Stimulated activated naive CD8-positive, alpha-beta T cell treated with anti-CD3 and anti-CD28 coated beads, Interleukin-15, Interleukin-2, amounts not matched to agents 100 U/mL and 50 U/mL, for 24 hours (primary cell): ENCODE results near the gene EHBP1.

Source experiments
- ATAC-seq: fragments of 150-1000 bp; cut with Tn5 transposase; one replicate; pipeline ENCODE4 v1.10.0; 2021
- DNase-seq: peaks from one replicate; pipeline ENCODE4 v3.0.0; 2021

EHBP1 gene

GRCh38 chr2:62822549-62822948 lies 117.0 kb downstream of the EHBP1 start:
- ATAC-seq, result no peak
- DNase-seq, result no peak

- no peak for DNase-seq
Measured at GRCh38 chr2:62824388-62824787, 118.9 kb downstream of the EHBP1 start.

GRCh38 chr2:62826141-62826540 lies 120.6 kb downstream of the EHBP1 start:
- DNase-seq, result no peak
- no peak for ATAC-seq

More at GRCh38 chr2:62824388-62824787, 118.9 kb downstream of the EHBP1 start:
- no peak for ATAC-seq

- ATAC-seq (no peak), DNase-seq (no peak)
Measured at GRCh38 chr2:62826953-62827675, 121.6 kb downstream of the EHBP1 start.

- DNase-seq (no peak), ATAC-seq (peak; percentile 68)
Measured at GRCh38 chr2:62831729-62832128, 126.2 kb downstream of the EHBP1 start.

- ATAC-seq, result no peak
- no peak for DNase-seq
Measured at GRCh38 chr2:62844311-62845090, 139.0 kb downstream of the EHBP1 start.

GRCh38 chr2:62845256-62845655 lies 139.7 kb downstream of the EHBP1 start:
- ATAC-seq (no peak), DNase-seq (no peak)

- DNase-seq, result no peak
- no peak for ATAC-seq
Measured at GRCh38 chr2:62852254-62852653, 146.7 kb downstream of the EHBP1 start.

- ATAC-seq (no peak), DNase-seq (no peak)
Measured at GRCh38 chr2:62854600-62855514, 149.3 kb downstream of the EHBP1 start.

GRCh38 chr2:62856228-62857040 lies 150.9 kb downstream of the EHBP1 start:
- ATAC-seq, result no peak

GRCh38 chr2:62857139-62857931 lies 151.8 kb downstream of the EHBP1 start:
- DNase-seq, result no peak

More at GRCh38 chr2:62856228-62857040, 150.9 kb downstream of the EHBP1 start:
- no peak for DNase-seq

GRCh38 chr2:62858231-62858832 lies 152.8 kb downstream of the EHBP1 start:
- ATAC-seq (no peak), DNase-seq (no peak)

More at GRCh38 chr2:62857139-62857931, 151.8 kb downstream of the EHBP1 start:
- no peak for ATAC-seq

- DNase-seq (no peak), ATAC-seq (peak; percentile 52)
Measured at GRCh38 chr2:62868947-62869346, 163.4 kb downstream of the EHBP1 start.

- ATAC-seq (no peak), DNase-seq (no peak)
Measured at GRCh38 chr2:62870966-62871365, 165.5 kb downstream of the EHBP1 start.

GRCh38 chr2:62871506-62871905 lies 166.0 kb downstream of the EHBP1 start:
- no peak for ATAC-seq

GRCh38 chr2:62873603-62874002 lies 168.1 kb downstream of the EHBP1 start:
- no peak for DNase-seq
- ATAC-seq, result no peak

More at GRCh38 chr2:62871506-62871905, 166.0 kb downstream of the EHBP1 start:
- DNase-seq, result no peak

GRCh38 chr2:62874881-62875383 lies 169.4 kb downstream of the EHBP1 start:
- no peak for DNase-seq
- no peak for ATAC-seq

GRCh38 chr2:62881162-62881795 lies 175.8 kb downstream of the EHBP1 start:
- no peak for DNase-seq
- no peak for ATAC-seq

- ATAC-seq (no peak), DNase-seq (no peak)
Measured at GRCh38 chr2:62883629-62884028, 178.1 kb downstream of the EHBP1 start.
